ENCODE measurements around the gene UBTD1.

DNA sequence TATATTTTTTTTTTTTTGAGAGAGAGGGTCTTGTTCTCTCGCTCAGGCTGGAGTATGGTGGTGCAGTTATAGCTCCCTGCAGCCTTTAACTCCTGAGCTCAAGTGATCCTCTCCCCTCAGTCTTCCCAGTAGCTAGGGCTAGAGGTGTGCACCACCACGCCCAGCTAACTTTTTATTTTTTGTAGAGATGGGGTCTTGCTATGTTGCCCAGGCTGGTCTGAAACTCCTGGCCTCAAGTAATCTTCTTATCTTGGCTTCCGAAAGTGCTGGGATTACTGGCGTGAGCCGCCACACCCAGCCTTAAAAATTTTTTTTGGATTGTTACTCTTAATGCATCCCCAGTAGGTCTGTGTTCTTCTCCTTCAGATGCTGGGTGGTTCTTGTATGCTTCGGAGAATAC is 4.2 kb downstream of the UBTD1 start:
- TF ChIP-seq JUND (IDR thresholded peaks at IDR 0.05; ENCODE audit: low read depth, low read length) (no peak), CEBPB (IDR thresholded peaks at IDR 0.05; ENCODE audit: borderline replicate concordance in 1 of 2, low read depth in 2 of 2, low read length in 2 of 2) (no peak), TCF7 (IDR thresholded peaks at IDR 0.05; ENCODE audit: borderline replicate concordance) (no peak), HDAC6 (IDR thresholded peaks at IDR 0.05; ENCODE audit: unreplicated experiment) (no peak), EGR1 (IDR thresholded peaks at IDR 0.05; ENCODE audit: borderline replicate concordance in 1 of 2, low read depth in 2 of 2, low read length in 2 of 2) (no peak), POU2F2 (IDR thresholded peaks at IDR 0.05; ENCODE audit: borderline replicate concordance, low read depth, low read length) (no peak), POLR2A (IDR thresholded peaks at IDR 0.05; ENCODE audit: low read depth, low read length) (no peak)
- TF ChIP-seq, protein P1, sequence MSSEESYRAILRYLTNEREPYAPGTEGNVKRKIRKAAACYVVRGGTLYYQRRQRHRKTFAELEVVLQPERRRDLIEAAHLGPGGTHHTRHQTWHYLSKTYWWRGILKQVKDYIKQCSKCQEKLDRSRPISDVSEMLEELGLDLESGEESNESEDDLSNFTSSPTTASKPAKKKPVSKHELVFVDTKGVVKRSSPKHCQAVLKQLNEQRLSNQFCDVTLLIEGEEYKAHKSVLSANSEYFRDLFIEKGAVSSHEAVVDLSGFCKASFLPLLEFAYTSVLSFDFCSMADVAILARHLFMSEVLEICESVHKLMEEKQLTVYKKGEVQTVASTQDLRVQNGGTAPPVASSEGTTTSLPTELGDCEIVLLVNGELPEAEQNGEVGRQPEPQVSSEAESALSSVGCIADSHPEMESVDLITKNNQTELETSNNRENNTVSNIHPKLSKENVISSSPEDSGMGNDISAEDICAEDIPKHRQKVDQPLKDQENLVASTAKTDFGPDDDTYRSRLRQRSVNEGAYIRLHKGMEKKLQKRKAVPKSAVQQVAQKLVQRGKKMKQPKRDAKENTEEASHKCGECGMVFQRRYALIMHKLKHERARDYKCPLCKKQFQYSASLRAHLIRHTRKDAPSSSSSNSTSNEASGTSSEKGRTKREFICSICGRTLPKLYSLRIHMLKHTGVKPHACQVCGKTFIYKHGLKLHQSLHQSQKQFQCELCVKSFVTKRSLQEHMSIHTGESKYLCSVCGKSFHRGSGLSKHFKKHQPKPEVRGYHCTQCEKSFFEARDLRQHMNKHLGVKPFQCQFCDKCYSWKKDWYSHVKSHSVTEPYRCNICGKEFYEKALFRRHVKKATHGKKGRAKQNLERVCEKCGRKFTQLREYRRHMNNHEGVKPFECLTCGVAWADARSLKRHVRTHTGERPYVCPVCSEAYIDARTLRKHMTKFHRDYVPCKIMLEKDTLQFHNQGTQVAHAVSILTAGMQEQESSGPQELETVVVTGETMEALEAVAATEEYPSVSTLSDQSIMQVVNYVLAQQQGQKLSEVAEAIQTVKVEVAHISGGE (CRISPR knock-in tag; IDR thresholded peaks at IDR 0.05), result no peak
- TF ChIP-seq, protein P2, sequence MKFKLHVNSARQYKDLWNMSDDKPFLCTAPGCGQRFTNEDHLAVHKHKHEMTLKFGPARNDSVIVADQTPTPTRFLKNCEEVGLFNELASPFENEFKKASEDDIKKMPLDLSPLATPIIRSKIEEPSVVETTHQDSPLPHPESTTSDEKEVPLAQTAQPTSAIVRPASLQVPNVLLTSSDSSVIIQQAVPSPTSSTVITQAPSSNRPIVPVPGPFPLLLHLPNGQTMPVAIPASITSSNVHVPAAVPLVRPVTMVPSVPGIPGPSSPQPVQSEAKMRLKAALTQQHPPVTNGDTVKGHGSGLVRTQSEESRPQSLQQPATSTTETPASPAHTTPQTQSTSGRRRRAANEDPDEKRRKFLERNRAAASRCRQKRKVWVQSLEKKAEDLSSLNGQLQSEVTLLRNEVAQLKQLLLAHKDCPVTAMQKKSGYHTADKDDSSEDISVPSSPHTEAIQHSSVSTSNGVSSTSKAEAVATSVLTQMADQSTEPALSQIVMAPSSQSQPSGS (IDR thresholded peaks at IDR 0.05; ENCODE audit: low read length), result no peak

Measured in GM12878 (cell line).